ENCODE data around the gene APOM.

- TF ChIP-seq, protein P1, sequence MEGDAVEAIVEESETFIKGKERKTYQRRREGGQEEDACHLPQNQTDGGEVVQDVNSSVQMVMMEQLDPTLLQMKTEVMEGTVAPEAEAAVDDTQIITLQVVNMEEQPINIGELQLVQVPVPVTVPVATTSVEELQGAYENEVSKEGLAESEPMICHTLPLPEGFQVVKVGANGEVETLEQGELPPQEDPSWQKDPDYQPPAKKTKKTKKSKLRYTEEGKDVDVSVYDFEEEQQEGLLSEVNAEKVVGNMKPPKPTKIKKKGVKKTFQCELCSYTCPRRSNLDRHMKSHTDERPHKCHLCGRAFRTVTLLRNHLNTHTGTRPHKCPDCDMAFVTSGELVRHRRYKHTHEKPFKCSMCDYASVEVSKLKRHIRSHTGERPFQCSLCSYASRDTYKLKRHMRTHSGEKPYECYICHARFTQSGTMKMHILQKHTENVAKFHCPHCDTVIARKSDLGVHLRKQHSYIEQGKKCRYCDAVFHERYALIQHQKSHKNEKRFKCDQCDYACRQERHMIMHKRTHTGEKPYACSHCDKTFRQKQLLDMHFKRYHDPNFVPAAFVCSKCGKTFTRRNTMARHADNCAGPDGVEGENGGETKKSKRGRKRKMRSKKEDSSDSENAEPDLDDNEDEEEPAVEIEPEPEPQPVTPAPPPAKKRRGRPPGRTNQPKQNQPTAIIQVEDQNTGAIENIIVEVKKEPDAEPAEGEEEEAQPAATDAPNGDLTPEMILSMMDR (conservative IDR thresholded peaks at IDR 0.05 in 1 of 2, IDR thresholded peaks at IDR 0.05 in 1 of 2; ENCODE audit: extremely low read depth in 1 of 2, insufficient read depth in 1 of 2, low read depth in 1 of 2, low read length in 2 of 2), result no peak
- TF ChIP-seq EZH2 (IDR thresholded peaks at IDR 0.05; ENCODE audit: borderline replicate concordance, low read length), result no peak
These were observed 21.2 kb downstream of the APOM start for GRCh38 chr6:31676904-31677303.

Measured in mammary epithelial cell (primary cell).